Fibroblast of skin of left biceps (primary cell): ENCODE measurements around the gene HSD3B7.
A peak's percentile ranks its signal among the peaks of the same experiment; 100 is the strongest.

Experiments used
- DNase-seq, 2 experiments: peaks; one replicate each; pipeline ENCODE4 v3.0.0-alpha.2; 2013; ENCODE audit warnings: low read depth in 2 of 2

HSD3B7 gene

GRCh38 chr16:31023252-31023602 is 38.2 kb downstream of the HSD3B7 start:
- no peak for DNase-seq

- DNase-seq = no peak
Measured at GRCh38 chr16:31023627-31024226, 38.7 kb downstream of the HSD3B7 start.

- no peak for DNase-seq
Measured at GRCh38 chr16:31025339-31025738, 40.3 kb downstream of the HSD3B7 start.

- DNase-seq = no peak
Measured at GRCh38 chr16:31029272-31029671, 44.3 kb downstream of the HSD3B7 start.

GRCh38 chr16:31031276-31031675 is 46.3 kb downstream of the HSD3B7 start:
- no peak for DNase-seq

GRCh38 chr16:31032736-31033708 is 48.0 kb downstream of the HSD3B7 start, which contains the start of gene STX4:
Gene STX4, plus strand, starts transcription at chr16:31033558. Its CDS starts 248 bp downstream, at chr16:31033806.
- peak; percentile 90 to 93 for DNase-seq

- DNase-seq = peak in 1 of 2 experiments; percentile 24
Measured at GRCh38 chr16:31033709-31034492, 48.9 kb downstream of the HSD3B7 start.

GRCh38 chr16:31036691-31037090 is 51.7 kb downstream of the HSD3B7 start:
- no peak for DNase-seq
